Neuron (in vitro differentiated cells): ENCODE results near the gene BMPR2.
"Not testable (repeated sequence)": the region's sequence is repeated elsewhere in the genome, so short reads cannot be mapped to it uniquely, and the experiment has no call there.

Experiments
- H2AFZ ChIP-seq: one replicate; pipeline ENCODE4 v1.6.1; 2013; ENCODE audit warnings: low read depth, mild to moderate bottlenecking, inconsistent platforms, low read length, moderate library complexity
- H3K27me3 ChIP-seq: one replicate; pipeline ENCODE4 v1.6.1; 2013; ENCODE audit warnings: low read length; ENCODE audit not compliant: insufficient read depth
- H3K36me3 ChIP-seq: one replicate; pipeline ENCODE4 v1.6.1; 2013; ENCODE audit warnings: low read length; ENCODE audit not compliant: insufficient read depth
- H3K4me1 ChIP-seq: one replicate; pipeline ENCODE4 v1.6.1; 2013; ENCODE audit warnings: low read length; ENCODE audit not compliant: insufficient read depth
- H3K4me3 ChIP-seq: 2 replicates; pipeline ENCODE4 v1.5.1; 2013; ENCODE audit warnings: mild to moderate bottlenecking, low read length, moderate library complexity
- H3K9me3 ChIP-seq: one replicate; pipeline ENCODE4 v1.6.1; 2013; ENCODE audit warnings: low read length

Gene BMPR2

DNA sequence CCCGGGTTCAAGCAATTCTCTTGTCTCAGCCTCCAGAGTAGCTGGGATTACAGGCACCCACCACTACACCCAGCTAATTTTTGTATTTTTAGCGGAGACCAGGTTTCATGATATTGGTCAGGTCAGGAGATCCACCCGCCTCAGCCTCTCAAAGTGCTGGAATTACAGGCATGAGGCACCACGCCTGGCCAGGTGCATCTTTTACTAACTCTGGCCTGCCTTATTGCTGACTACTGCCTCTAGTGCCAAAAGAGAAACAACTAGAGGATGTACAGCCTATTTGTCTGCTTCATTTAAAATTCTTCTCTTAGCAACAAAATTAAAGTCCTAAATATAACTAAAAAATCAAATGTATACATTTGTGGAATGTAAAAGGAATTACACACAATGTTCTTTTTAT, 115.4 kb downstream of the BMPR2 start:
- no peak overlapping the region for H2AFZ ChIP-seq
- no peaks in the 10 kb centered on the region for H3K27me3 ChIP-seq
- H3K4me3 ChIP-seq, result no peak overlapping the region
- H3K9me3 ChIP-seq, result no peaks in the 10 kb centered on the region
- H3K4me1 ChIP-seq, result peaks cover 13% of the 10 kb centered on the region
- H3K36me3 ChIP-seq, result peaks cover 8% of the 10 kb centered on the region

DNA sequence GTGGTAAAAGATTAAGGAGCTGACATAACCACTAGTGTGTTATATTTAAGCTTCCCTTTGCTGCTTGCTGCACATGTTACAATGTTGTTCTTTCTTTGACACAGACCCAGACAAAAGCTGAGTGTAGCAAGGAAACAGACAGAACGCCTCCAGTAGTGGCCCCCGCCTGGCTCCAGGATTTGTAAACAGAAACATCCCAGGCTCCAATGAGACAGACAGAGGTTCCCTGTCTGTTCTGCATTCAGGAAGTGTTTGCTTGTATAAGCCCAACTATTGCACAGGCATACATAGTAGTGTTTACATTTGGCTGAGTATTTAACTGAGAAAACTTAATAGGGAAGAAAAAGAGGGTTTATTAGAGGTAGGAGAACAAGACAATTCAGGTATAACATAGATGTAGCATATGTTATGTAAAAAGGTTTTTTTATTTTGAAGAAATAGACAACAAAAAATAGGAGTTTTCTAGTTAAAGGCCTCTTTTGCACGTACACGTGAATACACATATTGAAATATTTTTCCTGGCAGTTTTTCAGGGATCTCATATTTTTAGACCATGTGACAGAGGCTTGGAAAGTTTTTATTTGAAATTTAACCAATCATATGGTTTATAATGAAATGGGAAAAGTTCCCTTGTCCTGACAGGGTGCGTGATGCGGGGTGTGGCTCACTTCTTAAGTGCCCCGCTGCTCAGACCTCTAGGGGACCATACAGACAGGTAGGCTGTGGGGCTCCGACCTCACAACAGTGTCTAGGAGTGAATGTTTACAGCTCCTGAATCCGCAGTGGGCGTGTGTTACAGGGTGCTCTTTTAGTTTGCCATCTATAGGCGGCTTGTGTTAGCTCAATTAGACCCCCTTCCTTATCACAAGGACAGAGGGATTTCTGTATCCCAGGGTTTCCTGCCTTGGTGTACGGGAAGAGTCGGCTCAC, 118.4 kb downstream of the BMPR2 start:
- Histone ChIP-seq H3K4me1 (peaks cover 13% of the 10 kb centered on the region), H3K27me3 (no peaks in the 10 kb centered on the region), H3K4me3 (no peak overlapping the region), H3K36me3 (peaks cover 6% of the 10 kb centered on the region), H2AFZ (no peak overlapping the region), H3K9me3 (peaks cover 1% of the 10 kb centered on the region)

DNA sequence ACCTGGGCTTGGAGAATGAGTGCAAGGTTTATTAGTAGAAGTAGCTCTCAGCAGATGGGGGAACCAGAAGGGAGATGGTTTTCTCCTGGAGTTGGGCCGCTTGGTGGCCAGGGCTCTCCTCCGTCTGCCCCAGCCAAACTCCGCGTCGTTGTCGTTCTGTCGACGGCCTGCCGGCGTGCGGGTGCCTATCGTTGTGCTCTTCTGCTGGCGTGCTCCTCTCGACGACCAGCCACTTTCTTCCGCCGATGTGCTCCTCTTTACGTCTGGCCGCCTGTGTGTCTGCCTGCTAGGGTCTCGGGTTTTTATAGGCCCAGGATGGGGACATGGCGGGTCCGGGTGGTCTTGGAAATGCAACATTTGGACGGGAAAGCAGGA, 119.1 kb downstream of the BMPR2 start:
- Histone ChIP-seq H3K4me3 (no peak overlapping the region), H3K4me1 (peaks cover 13% of the 10 kb centered on the region), H3K9me3 (peaks cover 1% of the 10 kb centered on the region)

DNA sequence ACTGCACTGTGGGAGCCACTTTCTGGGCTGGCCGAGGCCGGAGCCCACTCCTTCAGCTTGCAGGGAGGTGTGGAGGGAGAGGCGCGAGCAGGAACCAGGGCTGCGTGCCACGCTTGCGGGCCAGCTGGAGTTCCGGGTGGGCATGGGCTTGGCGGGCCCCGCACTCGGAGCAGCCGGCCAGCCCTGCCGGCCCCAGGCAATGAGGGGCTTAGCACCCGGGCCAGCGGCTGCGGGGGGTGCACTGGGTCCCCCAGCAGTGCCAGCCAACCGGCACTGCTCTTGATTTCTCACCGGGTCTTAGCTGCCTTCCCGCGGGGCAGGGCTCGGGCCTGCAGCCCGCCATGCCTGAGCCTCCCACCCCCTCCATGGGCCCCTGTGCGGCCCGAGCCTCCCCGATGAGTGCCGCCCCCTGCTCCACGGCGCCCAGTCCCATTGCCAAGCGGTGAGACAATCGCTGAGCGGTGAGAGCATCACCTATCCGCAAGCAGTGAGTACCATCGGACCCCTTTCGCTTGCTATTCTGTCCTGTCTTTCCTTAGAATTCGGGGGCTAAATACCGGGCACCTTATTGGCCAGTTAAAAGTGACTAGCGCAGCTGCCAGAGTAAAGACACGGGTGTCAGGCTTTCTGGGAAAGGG, 120.8 kb downstream of the BMPR2 start:
- not testable (repeated sequence) for H3K4me3 ChIP-seq
- H3K4me1 ChIP-seq, result peaks cover 13% of the 10 kb centered on the region

More for the DNA sequence above, 119.1 kb downstream of the BMPR2 start:
- H2AFZ ChIP-seq, result no peak overlapping the region
- H3K27me3 ChIP-seq, result no peaks in the 10 kb centered on the region
- H3K36me3 ChIP-seq, result peaks cover 3% of the 10 kb centered on the region

DNA sequence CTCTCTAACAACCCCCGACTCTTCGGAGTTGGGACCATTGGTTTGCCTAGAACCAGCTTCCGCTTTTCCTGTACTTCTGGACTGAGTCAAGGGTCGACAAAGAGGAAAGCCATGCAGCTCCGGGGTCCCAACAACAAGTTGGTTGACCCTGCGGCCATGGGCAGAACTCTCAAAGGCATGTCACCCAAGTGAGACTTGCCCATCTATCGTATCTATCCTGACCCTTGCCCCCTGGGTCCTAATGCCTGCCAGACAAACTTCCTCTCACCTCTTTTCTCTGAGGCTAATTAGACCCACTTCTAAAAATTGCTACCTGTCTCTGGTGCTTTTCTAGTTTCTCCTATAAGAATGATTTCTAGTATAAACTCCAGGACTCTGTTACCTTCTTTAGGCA, 121.3 kb downstream of the BMPR2 start:
- H3K4me3 ChIP-seq, H2AFZ ChIP-seq, H3K27me3 ChIP-seq, H3K9me3 ChIP-seq, H3K36me3 ChIP-seq: not testable (repeated sequence)
- H3K4me1 ChIP-seq, result peaks cover 13% of the 10 kb centered on the region

More for the DNA sequence above, 120.8 kb downstream of the BMPR2 start:
- H2AFZ ChIP-seq, H3K27me3 ChIP-seq, H3K36me3 ChIP-seq, H3K9me3 ChIP-seq: not testable (repeated sequence)

DNA sequence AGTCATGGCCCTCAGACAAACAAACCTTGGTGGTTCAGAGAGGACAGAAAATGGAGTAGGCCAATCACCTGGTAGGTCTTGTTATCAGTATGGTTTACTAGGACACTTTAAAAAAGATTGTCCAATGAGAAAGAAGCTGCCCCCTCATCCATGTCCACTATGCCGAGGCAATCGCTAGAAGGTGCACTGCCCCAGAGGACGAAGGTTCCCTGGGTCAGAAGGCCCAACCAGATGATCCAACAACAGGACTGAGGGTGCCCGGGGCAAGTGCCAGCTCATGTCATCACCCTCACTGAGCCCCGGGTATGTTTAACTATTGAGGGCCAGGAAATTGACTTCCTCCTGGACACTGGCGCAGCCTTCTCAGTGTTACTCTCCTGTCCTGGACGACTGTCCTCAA, 123.7 kb downstream of the BMPR2 start:
- H3K4me1 ChIP-seq, H3K27me3 ChIP-seq, H3K36me3 ChIP-seq, H3K9me3 ChIP-seq, H3K4me3 ChIP-seq, H2AFZ ChIP-seq: not testable (repeated sequence)

DNA sequence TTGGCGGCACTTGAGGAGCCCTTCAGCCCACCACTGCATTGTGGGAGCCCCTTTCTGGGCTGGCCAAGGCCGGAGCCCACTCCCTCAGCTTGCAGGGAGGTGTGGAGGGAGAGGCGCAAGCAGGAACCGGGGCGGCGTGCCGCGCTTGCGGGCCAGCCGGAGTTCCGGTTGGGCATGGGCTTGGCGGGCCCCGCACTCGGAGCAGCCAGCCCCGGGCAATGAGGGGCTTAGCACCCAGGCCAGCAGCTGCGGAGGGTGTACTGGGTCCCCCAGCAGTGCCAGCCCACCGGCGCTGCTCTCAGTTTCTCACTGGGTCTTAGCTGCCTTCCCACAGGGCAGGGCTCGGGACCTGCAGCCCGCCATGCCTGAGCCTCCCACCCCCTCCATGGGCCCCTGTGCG, 127.1 kb downstream of the BMPR2 start:
- H3K4me3 ChIP-seq, H3K36me3 ChIP-seq, H2AFZ ChIP-seq, H3K27me3 ChIP-seq, H3K4me1 ChIP-seq, H3K9me3 ChIP-seq: not testable (repeated sequence)

DNA sequence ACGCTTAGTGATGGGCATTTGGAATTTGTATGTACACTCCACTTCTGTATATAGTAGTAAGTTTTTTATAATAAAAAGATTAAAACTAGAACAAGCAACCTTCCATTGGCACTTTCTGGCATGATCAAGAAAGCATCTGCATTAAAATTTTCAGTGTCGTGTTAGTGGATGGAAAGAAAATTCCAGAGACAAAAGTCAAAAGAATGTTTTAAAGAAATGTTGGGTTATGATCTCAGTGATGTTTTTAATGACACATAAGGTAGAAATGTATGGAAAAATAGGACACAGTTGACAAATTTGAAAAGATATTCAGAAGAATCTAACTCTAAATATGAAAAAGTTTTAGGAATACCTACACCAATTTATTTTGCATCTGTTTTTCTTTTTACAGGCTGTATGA, 132.6 kb downstream of the BMPR2 start:
- Histone ChIP-seq H2AFZ (no peak overlapping the region), H3K9me3 (no peaks in the 10 kb centered on the region), H3K36me3 (peaks cover 5% of the 10 kb centered on the region), H3K4me1 (no peaks in the 10 kb centered on the region), H3K27me3 (no peaks in the 10 kb centered on the region), H3K4me3 (no peak overlapping the region)

DNA sequence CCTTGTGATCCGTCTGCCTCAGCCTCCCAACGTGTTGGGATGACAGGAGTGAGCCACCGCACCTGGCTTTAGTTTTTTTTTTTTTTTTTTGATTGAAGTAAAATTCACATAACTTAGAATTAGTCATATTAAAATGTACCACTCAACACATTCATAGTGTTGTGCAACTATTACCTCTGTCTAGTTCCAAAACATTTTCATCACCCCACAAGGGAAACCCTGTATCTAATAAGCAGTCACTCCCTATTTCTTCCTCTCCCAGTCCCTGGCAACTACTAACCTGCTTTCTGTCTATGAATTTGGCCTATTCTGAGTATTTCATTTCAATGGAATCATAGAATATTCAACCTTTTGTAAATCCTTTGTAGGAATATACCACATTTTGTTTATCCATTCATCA, 134.8 kb downstream of the BMPR2 start:
- H3K27me3 ChIP-seq, result no peaks in the 10 kb centered on the region
- peaks cover 14% of the 10 kb centered on the region for H3K36me3 ChIP-seq
- H3K4me3 ChIP-seq, result no peak overlapping the region
- no peaks in the 10 kb centered on the region for H3K4me1 ChIP-seq
- no peak overlapping the region for H2AFZ ChIP-seq
- H3K9me3 ChIP-seq, result no peaks in the 10 kb centered on the region

DNA sequence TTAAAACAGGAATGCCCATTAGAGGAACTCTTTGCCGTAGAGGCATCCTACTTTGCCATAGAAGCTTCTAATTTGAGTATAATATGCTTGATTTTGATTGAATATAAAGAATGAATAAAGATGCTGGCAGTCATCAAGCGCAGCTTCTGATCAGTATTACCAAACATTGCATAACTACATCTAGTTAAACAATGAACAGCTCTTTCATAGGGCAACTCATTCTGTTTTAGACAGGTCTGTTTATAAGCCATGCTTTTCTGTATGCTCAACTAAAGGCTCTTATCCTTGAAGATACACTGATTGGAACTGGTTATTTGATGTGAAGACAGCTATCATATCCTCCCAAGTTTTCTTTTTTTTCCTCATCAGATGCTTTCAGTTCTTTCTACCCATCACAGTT, 136.0 kb downstream of the BMPR2 start:
- H3K27me3 ChIP-seq, result no peaks in the 10 kb centered on the region
- H2AFZ ChIP-seq, result no peak overlapping the region
- H3K4me1 ChIP-seq, result no peaks in the 10 kb centered on the region
- no peaks in the 10 kb centered on the region for H3K9me3 ChIP-seq
- H3K36me3 ChIP-seq, result peaks cover 21% of the 10 kb centered on the region
- H3K4me3 ChIP-seq, result no peak overlapping the region

DNA sequence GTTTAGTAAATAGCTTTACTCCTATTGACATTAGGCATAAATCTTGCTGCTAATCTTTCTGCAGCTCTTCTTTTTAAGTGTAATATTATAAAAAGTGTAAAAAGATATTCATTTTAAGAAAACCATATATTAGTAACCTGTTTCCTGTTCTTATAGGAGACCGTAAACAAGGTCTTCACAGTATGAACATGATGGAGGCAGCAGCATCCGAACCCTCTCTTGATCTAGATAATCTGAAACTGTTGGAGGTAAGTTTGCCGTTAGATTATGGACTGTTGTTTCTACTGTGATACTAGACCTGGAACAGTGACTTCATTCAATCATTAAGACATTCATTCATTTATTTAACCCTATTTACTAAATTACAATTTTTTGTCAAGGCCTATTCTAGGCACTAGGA, 138.6 kb downstream of the BMPR2 start:
- H3K9me3 ChIP-seq, result no peaks in the 10 kb centered on the region
- no peaks in the 10 kb centered on the region for H3K4me1 ChIP-seq
- H3K36me3 ChIP-seq, result peaks cover 32% of the 10 kb centered on the region
- H2AFZ ChIP-seq, result no peak overlapping the region
- H3K4me3 ChIP-seq, result no peak overlapping the region
- H3K27me3 ChIP-seq, result no peaks in the 10 kb centered on the region

DNA sequence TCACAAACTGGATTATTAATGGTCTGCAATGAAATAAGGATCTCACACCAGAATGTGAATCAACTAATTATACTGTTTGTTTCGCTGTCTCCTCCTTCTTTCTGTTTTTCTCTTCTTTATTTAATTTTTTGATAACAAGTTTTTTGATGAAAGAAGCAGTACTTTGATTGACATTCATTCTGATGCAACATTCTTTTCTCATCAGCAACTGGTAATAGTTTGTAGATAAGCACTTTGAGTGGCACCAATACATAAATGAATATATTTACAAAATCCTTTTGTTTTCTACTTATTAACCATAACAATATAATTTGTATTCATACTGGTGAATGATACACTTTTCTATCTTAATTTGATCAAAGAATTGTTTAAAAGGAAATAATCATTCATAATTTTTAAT, 143.3 kb downstream of the BMPR2 start:
- Histone ChIP-seq H3K4me3 (no peak overlapping the region), H3K36me3 (peaks cover 64% of the 10 kb centered on the region), H3K9me3 (peaks cover 2% of the 10 kb centered on the region), H3K4me1 (no peaks in the 10 kb centered on the region), H3K27me3 (no peaks in the 10 kb centered on the region), H2AFZ (no peak overlapping the region)

DNA sequence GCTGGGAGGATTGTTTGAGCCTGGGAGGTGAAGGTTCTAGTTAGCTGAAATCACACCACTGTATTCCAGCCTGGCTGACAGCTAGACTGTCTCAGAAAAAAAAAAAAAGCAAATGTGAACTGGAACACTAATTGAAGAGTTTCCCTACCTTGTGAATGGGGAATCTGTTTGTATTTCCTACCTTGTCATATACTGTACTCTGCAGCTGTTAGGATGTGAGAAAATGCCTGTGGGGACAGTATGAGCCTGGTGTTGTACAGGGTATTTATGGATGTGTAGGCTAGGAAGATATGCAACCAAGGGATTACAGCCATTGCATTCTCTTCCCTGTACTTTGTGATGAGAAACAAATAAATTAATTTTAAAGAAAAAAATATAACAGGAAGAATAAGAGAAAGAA, 145.3 kb downstream of the BMPR2 start:
- H3K27me3 ChIP-seq, result no peaks in the 10 kb centered on the region
- no peak overlapping the region for H2AFZ ChIP-seq
- H3K4me1 ChIP-seq, result no peaks in the 10 kb centered on the region
- H3K36me3 ChIP-seq, result peaks cover 60% of the 10 kb centered on the region
- H3K9me3 ChIP-seq, result peaks cover 2% of the 10 kb centered on the region
- no peak overlapping the region for H3K4me3 ChIP-seq
